Measurements from ENCODE around the gene TSPAN10. TPM values are rescaled to one million over a fixed set of nuclear protein-coding genes. Genes with fewer than 3 reads are reported as not detected.

TSPAN10 gene
- total and polyA plus RNA-seq, 2 experiments from 2014 or later: 2.6 to 4.7 TPM

DNA sequence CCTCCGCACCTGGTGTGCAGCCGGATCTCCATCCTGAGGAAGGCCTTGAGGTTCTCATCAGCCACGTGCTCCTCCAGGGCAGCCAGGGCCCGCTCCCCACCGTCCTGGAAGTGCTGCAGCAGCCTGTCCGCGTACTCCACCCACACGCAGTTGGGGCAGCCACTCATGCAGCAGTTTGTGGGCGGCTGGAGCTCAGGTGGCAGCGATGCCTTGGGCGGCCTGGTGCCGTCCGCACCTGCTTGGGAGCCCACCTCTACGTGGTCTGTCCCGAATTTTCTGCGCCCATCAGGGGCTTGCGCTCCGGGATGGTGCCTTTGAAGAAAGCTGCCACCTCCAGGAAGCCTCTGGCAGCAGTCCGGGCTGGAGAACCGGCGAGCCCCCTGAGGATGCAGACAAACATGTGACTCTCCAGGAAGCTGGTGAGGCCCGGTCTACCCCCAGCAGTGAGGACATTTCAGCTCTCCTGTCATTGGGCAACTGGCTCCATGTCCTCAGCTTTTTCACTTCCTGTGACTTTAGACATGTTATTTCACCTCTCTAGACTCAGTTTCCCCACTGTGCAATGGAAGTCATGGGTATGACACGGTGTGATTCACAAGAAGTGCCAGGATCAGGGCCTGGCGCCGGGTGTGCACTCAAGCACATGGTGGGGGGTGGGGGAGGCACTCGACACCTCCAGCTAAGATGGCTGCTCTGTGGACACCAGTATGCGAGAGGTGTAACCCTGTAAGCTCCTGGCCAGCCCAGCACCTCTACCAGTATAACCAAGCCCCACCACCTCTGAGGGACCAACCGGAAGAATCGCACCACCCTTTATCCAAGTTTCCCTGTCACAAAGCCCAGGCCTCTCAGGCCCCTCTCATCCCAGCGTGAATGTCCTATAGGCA is 28.5 kb downstream of the TSPAN10 start:
- H3K36me3 ChIP-seq (ENCODE audit: low read depth): no peaks in the 10 kb centered on the region; the same call in 1 of the 2 replicates
- peak overlapping the region; percentile 76 for H2AFZ ChIP-seq
- H3K9ac ChIP-seq: peak overlapping the region; percentile 86
- no peak for TF ChIP-seq EZH2phosphoT487 (IDR thresholded peaks at IDR 0.05; ENCODE audit: insufficient read depth, low read depth)
- no peak for TF ChIP-seq EZH2 (IDR thresholded peaks at IDR 0.05; ENCODE audit: insufficient read depth, poor library complexity, severe bottlenecking)
- H3K79me2 ChIP-seq (ENCODE audit: insufficient read depth): peaks cover 48% of the 10 kb centered on the region
- peak overlapping the region; percentile 45 for H3K27ac ChIP-seq
- peak overlapping the region; percentile 88 for H3K4me3 ChIP-seq
- H3K27me3 ChIP-seq (replicated peaks; ENCODE audit: insufficient read depth): no peaks in the 10 kb centered on the region
- H3K4me2 ChIP-seq (ENCODE audit: unreplicated experiment): peak overlapping the region; percentile 84
- H4K20me1 ChIP-seq (ENCODE audit: insufficient read depth): no peaks in the 10 kb centered on the region
- no peaks in the 10 kb centered on the region for H3K9me3 ChIP-seq (ENCODE audit: low read depth)
- H3K4me1 ChIP-seq (ENCODE audit: insufficient read depth): peaks cover 14% of the 10 kb centered on the region
- H3K9me2 ChIP-seq (ENCODE audit: insufficient read depth): no peaks in the 10 kb centered on the region
- 56 to 59% methylated on average over 30 of the region's 30 CpGs for WGBS, 2 experiments (ENCODE audit: low coverage in 1 of 2, low lambda C conversion rate in 2 of 2, missing lambda C conversion rate in 2 of 2)
- peak; percentile 63 for DNase-seq
- no peaks in the 10 kb centered on the region for H3F3A ChIP-seq (ENCODE audit: insufficient read depth)
- in situ Hi-C loops (cut with MboI): no loop called here

DNA sequence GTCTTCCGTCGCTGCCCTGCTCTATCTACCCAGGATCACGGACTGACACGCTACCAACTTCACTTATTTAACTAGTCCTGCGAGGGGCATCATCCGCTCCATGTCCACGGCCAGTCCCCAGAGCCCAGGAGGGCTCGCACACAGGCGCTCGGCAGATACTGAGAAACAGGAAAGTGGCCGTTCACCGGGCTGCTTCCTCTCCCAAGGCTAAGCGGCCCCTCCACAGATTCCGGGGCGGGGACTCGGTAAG is 29.0 kb downstream of the TSPAN10 start:
- H3K4me3 ChIP-seq: peak overlapping the region; percentile 88
- H2AFZ ChIP-seq: peak overlapping the region; percentile 76
- no peaks in the 10 kb centered on the region for H3K27me3 ChIP-seq (replicated peaks; ENCODE audit: insufficient read depth)
- WGBS, 2 experiments (ENCODE audit: low coverage in 1 of 2, low lambda C conversion rate in 2 of 2, missing lambda C conversion rate in 2 of 2): 0 to 1% methylated on average over 14 to 16 of the region's 16 CpGs
- peak overlapping the region; percentile 45 for H3K27ac ChIP-seq
- in situ Hi-C loops (cut with MboI): no loop called here
- no peaks in the 10 kb centered on the region for H3K9me3 ChIP-seq (ENCODE audit: low read depth)
- no peaks in the 10 kb centered on the region for H3K9me2 ChIP-seq (ENCODE audit: insufficient read depth)
- peak; percentile 53 for DNase-seq
- H3K79me2 ChIP-seq (ENCODE audit: insufficient read depth): peaks cover 53% of the 10 kb centered on the region
- H3K4me2 ChIP-seq (ENCODE audit: unreplicated experiment): peak overlapping the region; percentile 84
- H3K36me3 ChIP-seq (ENCODE audit: low read depth): no peaks in the 10 kb centered on the region; the same call in 1 of the 2 replicates
- peak overlapping the region; percentile 86 for H3K9ac ChIP-seq
- no peaks in the 10 kb centered on the region for H3F3A ChIP-seq (ENCODE audit: insufficient read depth)
- no peaks in the 10 kb centered on the region for H4K20me1 ChIP-seq (ENCODE audit: insufficient read depth)
- peaks cover 14% of the 10 kb centered on the region for H3K4me1 ChIP-seq (ENCODE audit: insufficient read depth)
- TF ChIP-seq EZH2phosphoT487 (IDR thresholded peaks at IDR 0.05; ENCODE audit: insufficient read depth, low read depth) (no peak), EZH2 (IDR thresholded peaks at IDR 0.05; ENCODE audit: insufficient read depth, poor library complexity, severe bottlenecking) (no peak)

DNA sequence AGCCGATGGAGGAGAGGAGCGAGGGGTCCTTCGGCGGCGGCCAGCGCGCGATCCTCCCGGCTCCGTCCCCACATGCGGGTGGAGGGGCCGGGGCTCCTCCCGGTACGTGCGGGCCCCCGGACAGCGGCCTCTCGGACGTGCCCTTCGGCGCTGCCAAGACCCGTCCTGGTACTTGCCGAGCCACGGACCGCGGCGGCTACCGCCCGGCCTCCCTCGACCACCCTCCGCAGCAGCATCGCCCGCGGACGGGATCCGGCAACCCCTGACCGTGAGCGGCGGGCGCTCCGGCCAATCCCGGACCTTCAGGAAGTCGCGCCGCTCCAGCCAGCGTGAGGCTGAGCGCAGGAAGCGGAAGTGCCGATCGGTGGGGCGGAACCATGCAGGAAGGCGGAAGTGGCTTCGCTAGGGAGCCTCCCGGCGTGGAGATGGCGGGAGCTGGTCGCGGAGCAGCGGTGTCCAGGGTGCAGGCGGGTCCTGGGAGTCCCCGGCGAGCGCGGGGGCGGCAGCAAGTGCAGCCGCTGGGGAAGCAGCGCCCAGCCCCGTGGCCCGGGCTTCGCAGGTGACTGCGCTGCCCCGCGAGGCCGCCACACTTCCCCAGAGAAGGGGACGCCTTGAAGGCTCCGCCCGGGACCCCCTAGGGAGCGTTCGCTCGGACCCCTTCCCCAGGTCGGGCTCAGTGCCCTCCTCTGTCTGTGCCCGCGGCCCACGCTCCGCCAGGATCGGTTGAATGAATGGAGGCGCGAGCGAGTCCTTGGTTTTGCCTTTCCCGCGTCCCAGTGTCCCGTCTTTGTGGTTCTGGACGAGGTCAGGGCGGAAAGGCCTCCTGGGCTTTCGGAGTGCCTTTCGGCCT is 29.6 kb downstream of the TSPAN10 start, which contains the start of the genes CCDC137 and OXLD1:
Gene CCDC137 (plus strand): TSS at position 396 of the 850 bp plus-strand sequence. CDS start 30 bp downstream, at position 426.
Gene OXLD1 (minus strand): TSS at position 264 of the 850 bp plus-strand sequence. CDS start 28 bp downstream, at position 236.
- H2AFZ ChIP-seq: peak within 1 kb of the TSS; percentile 76
- H3K79me2 ChIP-seq (ENCODE audit: insufficient read depth): peaks cover 55% of the 10 kb centered on the region
- H3K27me3 ChIP-seq (replicated peaks; ENCODE audit: insufficient read depth): no peaks in the 10 kb centered on the region
- H3K36me3 ChIP-seq (ENCODE audit: low read depth): no peaks in the 10 kb centered on the region; the same call in 1 of the 2 replicates
- 1 to 2% methylated on average over 69 to 93 of the region's 96 CpGs for WGBS, 2 experiments (ENCODE audit: low coverage in 1 of 2, low lambda C conversion rate in 2 of 2, missing lambda C conversion rate in 2 of 2)
- in situ Hi-C loops (cut with MboI): no loop called here
- peak within 1 kb of the TSS; percentile 84 for H3K4me2 ChIP-seq (ENCODE audit: unreplicated experiment)
- H3K27ac ChIP-seq: peak within 1 kb of the TSS; percentile 45
- peak within 1 kb of the TSS; percentile 86 for H3K9ac ChIP-seq
- DNase-seq: peak; percentile 99
- H3K9me2 ChIP-seq (ENCODE audit: insufficient read depth): no peaks in the 10 kb centered on the region
- peaks cover 14% of the 10 kb centered on the region for H3K4me1 ChIP-seq (ENCODE audit: insufficient read depth)
- H4K20me1 ChIP-seq (ENCODE audit: insufficient read depth): no peaks in the 10 kb centered on the region
- TF ChIP-seq EZH2phosphoT487 (IDR thresholded peaks at IDR 0.05; ENCODE audit: insufficient read depth, low read depth) (no peak), EZH2 (IDR thresholded peaks at IDR 0.05; ENCODE audit: insufficient read depth, poor library complexity, severe bottlenecking) (no peak)
- H3F3A ChIP-seq (ENCODE audit: insufficient read depth): no peaks in the 10 kb centered on the region
- H3K4me3 ChIP-seq: peak within 1 kb of the TSS; percentile 88
- H3K9me3 ChIP-seq (ENCODE audit: low read depth): no peaks in the 10 kb centered on the region

DNA sequence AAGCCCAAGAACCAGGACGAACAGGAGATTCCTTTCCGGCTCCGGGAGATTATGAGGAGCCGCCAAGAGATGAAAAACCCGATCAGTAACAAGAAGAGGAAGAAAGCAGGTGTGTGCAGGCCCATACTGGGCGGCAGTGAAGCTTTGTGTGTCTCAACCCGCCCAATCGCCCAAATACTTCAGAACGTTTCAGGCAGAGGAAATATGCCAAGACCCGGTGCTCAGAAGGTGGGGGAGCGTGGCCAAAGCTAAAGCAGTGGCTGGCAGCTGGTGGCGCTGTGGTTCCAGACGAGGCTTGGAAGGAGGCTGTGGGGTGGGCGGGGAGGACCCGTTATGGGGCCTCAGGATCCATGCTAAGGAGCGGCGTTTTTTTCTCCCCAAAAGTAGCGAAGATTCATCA is 30.8 kb downstream of the TSPAN10 start:
- Histone ChIP-seq H3K27me3 (replicated peaks; ENCODE audit: insufficient read depth) (no peaks in the 10 kb centered on the region), H3K9me2 (ENCODE audit: insufficient read depth) (no peaks in the 10 kb centered on the region), H3K4me1 (ENCODE audit: insufficient read depth) (peaks cover 14% of the 10 kb centered on the region), H3K4me3 (peak overlapping the region; percentile 88), H3K4me2 (ENCODE audit: unreplicated experiment) (peak overlapping the region; percentile 84), H3K9ac (no peak overlapping the region), H2AFZ (no peak overlapping the region), H3F3A (ENCODE audit: insufficient read depth) (no peaks in the 10 kb centered on the region), H4K20me1 (ENCODE audit: insufficient read depth) (no peaks in the 10 kb centered on the region), H3K36me3 (ENCODE audit: low read depth) (no peaks in the 10 kb centered on the region; the same call in 1 of the 2 replicates), H3K9me3 (ENCODE audit: low read depth) (no peaks in the 10 kb centered on the region), H3K27ac (no peak overlapping the region), H3K79me2 (ENCODE audit: insufficient read depth) (peaks cover 55% of the 10 kb centered on the region)
- DNase-seq: peak; percentile 19
- no peak for TF ChIP-seq EZH2phosphoT487 (IDR thresholded peaks at IDR 0.05; ENCODE audit: insufficient read depth, low read depth)
- TF ChIP-seq EZH2 (IDR thresholded peaks at IDR 0.05; ENCODE audit: insufficient read depth, poor library complexity, severe bottlenecking): no peak
- WGBS, 2 experiments (ENCODE audit: low coverage in 1 of 2, low lambda C conversion rate in 2 of 2, missing lambda C conversion rate in 2 of 2): 79 to 83% methylated on average over 16 to 18 of the region's 18 CpGs
- in situ Hi-C loops (cut with MboI): no loop called here

All from GM23248 (cell line).